Measurements from ENCODE around the gene F8A3. TPM values are rescaled to one million over a fixed set of nuclear protein-coding genes. Genes with fewer than 3 reads are reported as not detected.

Gene F8A3
- total RNA-seq, 2 experiments from 2014 or later, result 11.8 to 11.9 TPM

Small RNA genes lying within 50 kb of the gene (microRNA-seq; reads per million reads assigned to microRNA genes)
- gene MIR1184-3, result not detected

Other genes with a start within 250 kb of the F8A3 start
- 10 to 100 TPM; 44.7 to 49.2 TPM for gene VBP1, start 242.2 kb downstream of the F8A3 start, total RNA-seq
- gene RAB39B, start 194.1 kb downstream of the F8A3 start, total RNA-seq, result 1 to 10 TPM; 9.4 to 9.8 TPM
- 1 to 10 TPM in 1 of 2 experiments, under 1 TPM in 1; 0.79 to 1.3 TPM for gene CLIC2, start 124.0 kb downstream of the F8A3 start, total RNA-seq
- gene F8A2, start 76.5 kb downstream of the F8A3 start, total RNA-seq, result not detected
- gene SPRY3, start 154.0 kb upstream of the F8A3 start, total RNA-seq, result under 1 TPM; 0.33 to 0.40 TPM
- 10 to 100 TPM; 14.3 to 15.0 TPM for gene TMLHE, start 154.3 kb upstream of the F8A3 start, total RNA-seq

Measured in activated naive CD8-positive, alpha-beta T cell treated with anti-CD3 and anti-CD28 coated beads, Interleukin-2, amount 10 ng/mL, durations not matched to agents 7 days and 5 days (primary cell).